HepG2 (cell line): ENCODE measurements around the gene FETUB. TPM values are rescaled to one million over a fixed set of nuclear protein-coding genes. Genes with fewer than 3 reads are reported as not detected.
A peak's percentile ranks its signal among the peaks of the same experiment; 100 is the strongest.

Experiments
- DRAP1 ChIP-seq: IDR thresholded peaks from 2 replicates; pipeline ENCODE4 v1.6.1; 2016; ENCODE audit warnings: missing genetic modification reagents, missing compliant biosample characterization
- MTF2 ChIP-seq: sonication (generic); formaldehyde crosslinking; IDR thresholded peaks from 2 replicates; pipeline ENCODE4 v1.5.0; 2020; ENCODE audit warnings: missing genetic modification reagents, borderline replicate concordance
- PATZ1 ChIP-seq: sonication (generic); formaldehyde crosslinking; IDR thresholded peaks from 2 replicates; pipeline ENCODE4 v1.4.0; 2020; ENCODE audit warnings: missing genetic modification reagents
- PAXIP1 ChIP-seq: sonication (generic); formaldehyde crosslinking; conservative IDR thresholded peaks from 2 replicates; pipeline ENCODE4 v1.4.0; 2020; ENCODE audit warnings: mild to moderate bottlenecking, missing genetic modification reagents, moderate library complexity
- RERE ChIP-seq: IDR thresholded peaks from 2 replicates; pipeline ENCODE4 v1.6.1; 2016; ENCODE audit warnings: low read depth, missing genetic modification reagents, missing compliant biosample characterization
- SNAPC4 ChIP-seq: sonication (generic); formaldehyde crosslinking; IDR thresholded peaks from 2 replicates; pipeline ENCODE4 v1.4.0; 2020; ENCODE audit warnings: mild to moderate bottlenecking, missing genetic modification reagents
- ZNF572 ChIP-seq: sonication (generic); formaldehyde crosslinking; IDR thresholded peaks from 2 replicates; pipeline ENCODE4 v1.5.1; 2020; ENCODE audit warnings: mild to moderate bottlenecking, missing genetic modification reagents
- polyA plus RNA-seq, 8 experiments: library from polyadenylated mRNA; depleted of rRNA in 3 of 8; stranded (reverse) in 7 of 8; unstranded in 1 of 8; fragments of >200 nt; fragmentation: Illumina TruSeq in 4 of 8; extraction: Trizol in 4 of 8; gene quantifications; 2 replicates each; pipeline versions ENCODE4 v1.2.1 to v1.2.3, GENCODE V29; 2011 to 2016; ENCODE audit warnings: low read depth in 4 of 8, missing spikeins in 1 of 8, mixed read lengths in 1 of 8; ENCODE audit not compliant: insufficient read depth in 1 of 8
- total RNA-seq, 5 experiments: library from RNA; depleted of rRNA; stranded (reverse); fragments of >200 nt; fragmentation: Illumina TruSeq; extraction: Trizol; gene quantifications; 2 replicates each; pipeline ENCODE4 v1.2.3, GENCODE V29; 2016; ENCODE audit warnings: low read depth in 1 of 5

Gene FETUB
- total and polyA plus RNA-seq, 2 of the 13 experiments (the other 11 are each of a cell fraction or from before 2014, with no cell fraction given): 2.1 to 4.4 TPM

- TF ChIP-seq RERE: no peak
- TF ChIP-seq PAXIP1 (CRISPR knock-in tag): 0 out of 2 replicates have a peak, but pooled peaks have one; percentile 5
- 0 out of 2 replicates have a peak, but pooled peaks have one; percentile 47 for TF ChIP-seq MTF2 (CRISPR knock-in tag)
- TF ChIP-seq SNAPC4 (CRISPR knock-in tag): peak; percentile 63
- no peak for TF ChIP-seq DRAP1 (CRISPR knock-in tag)
- peak; percentile 91; the same call in 1 of the 2 replicates for TF ChIP-seq ZNF572 (CRISPR knock-in tag)
- TF ChIP-seq PATZ1 (CRISPR knock-in tag): no peak
These were observed 19.7 kb upstream of the FETUB start (continued) for GRCh38 chr3:186620213-186621092.
